Epidermal melanocyte (primary cell): ENCODE data around the gene PXDN.
A peak's percentile ranks its signal among the peaks of the same experiment; 100 is the strongest.

Experiments
- DNase-seq: peaks from one replicate; pipeline ENCODE4 v3.0.0; 2011; ENCODE audit warnings: low spot score; ENCODE audit not compliant: insufficient read length

The PXDN gene

GRCh38 chr2:1664698-1665097, 79.6 kb downstream of the PXDN start:
- DNase-seq: no peak

GRCh38 chr2:1664076-1664605, 80.2 kb downstream of the PXDN start:
- no peak for DNase-seq

- DNase-seq: no peak
Measured at GRCh38 chr2:1663621-1664020, 80.7 kb downstream of the PXDN start.

GRCh38 chr2:1662606-1663180, 81.6 kb downstream of the PXDN start:
- no peak for DNase-seq

GRCh38 chr2:1661891-1662605, 82.3 kb downstream of the PXDN start:
- DNase-seq: no peak

DNA sequence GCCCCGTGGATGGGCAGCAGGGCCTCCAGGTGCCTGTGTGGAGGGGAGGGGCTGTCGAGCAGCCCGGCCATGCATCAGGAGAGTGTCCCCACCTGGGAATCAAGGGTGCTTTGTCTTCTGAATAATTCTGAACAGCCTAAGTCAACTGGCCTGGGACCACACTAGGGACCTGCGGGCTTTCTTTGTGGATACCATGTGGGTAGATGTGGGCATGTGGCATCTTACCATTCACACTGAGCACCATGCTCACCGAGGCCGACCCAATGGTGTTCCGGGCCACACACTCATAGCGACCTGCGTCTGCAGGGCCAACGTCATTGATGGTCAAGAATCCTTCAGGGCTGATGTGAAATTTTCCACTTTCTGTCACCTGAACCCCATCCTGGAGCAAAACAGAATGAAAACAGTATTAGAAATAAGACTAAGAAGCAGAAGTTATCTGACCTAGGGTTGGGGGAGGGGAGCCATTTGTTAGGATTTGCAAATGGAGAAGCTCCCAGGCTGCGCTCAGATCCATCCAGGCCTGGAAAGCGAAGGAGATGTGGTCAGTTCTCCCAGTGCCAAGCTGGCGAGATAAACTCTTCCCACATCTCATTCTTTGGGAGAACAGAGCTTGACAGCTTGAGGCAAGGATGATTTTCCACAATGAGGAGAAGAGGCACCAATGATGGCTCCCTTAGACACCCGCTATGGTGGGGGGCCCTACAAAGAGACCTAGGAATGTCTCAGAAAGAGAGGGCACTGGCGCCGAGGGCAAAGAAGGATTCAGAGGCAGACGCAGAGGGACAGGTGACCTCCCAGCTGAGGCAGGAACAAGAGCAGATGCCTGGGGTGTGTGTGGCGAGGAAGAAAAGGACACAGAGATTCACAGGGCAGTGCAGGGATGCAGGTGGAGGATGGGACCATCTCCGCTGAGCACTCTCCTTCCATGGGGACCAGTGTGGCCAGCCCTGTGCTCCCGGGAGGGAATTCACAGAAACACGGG, 83.4 kb downstream of the PXDN start:
- DNase-seq: no peak

GRCh38 chr2:1659951-1660565, 84.3 kb downstream of the PXDN start:
- DNase-seq: no peak

- DNase-seq: no peak
Measured at GRCh38 chr2:1658394-1659151, 85.7 kb downstream of the PXDN start.

GRCh38 chr2:1656961-1657841, 87.1 kb downstream of the PXDN start:
- DNase-seq: no peak

DNA sequence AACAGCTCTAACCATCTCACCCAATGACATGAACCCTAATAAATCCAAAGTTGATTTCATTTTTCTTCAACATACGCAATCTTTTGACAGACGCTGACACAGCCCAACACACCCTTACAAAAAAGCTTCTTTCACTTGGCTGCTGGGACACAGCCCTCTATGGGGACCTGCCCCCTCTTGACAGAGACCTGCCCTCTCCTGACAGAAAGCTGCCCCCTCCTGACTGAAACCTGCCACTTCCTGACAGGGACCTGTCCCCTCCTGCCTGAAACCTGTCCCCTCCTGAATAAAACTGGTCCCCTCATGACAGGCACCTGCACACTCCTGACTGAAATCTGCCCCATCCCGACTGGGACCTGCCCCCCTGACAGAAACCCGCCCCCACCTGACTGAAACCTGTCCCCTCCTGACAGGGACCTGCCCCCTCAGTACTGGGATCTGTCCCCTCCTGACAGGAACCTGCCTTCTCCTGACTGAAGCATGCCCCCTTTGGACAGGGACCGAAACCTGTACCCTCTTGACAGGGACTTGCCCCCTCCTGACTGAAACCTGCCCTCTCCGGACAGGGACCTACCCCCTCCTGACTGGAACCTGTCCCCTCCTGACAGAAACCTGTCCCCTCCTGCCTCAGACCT, 87.9 kb downstream of the PXDN start:
- DNase-seq: no peak

GRCh38 chr2:1655461-1655860, 88.9 kb downstream of the PXDN start:
- DNase-seq: no peak

- DNase-seq: no peak
Measured at GRCh38 chr2:1654696-1655374, 89.5 kb downstream of the PXDN start.

DNA sequence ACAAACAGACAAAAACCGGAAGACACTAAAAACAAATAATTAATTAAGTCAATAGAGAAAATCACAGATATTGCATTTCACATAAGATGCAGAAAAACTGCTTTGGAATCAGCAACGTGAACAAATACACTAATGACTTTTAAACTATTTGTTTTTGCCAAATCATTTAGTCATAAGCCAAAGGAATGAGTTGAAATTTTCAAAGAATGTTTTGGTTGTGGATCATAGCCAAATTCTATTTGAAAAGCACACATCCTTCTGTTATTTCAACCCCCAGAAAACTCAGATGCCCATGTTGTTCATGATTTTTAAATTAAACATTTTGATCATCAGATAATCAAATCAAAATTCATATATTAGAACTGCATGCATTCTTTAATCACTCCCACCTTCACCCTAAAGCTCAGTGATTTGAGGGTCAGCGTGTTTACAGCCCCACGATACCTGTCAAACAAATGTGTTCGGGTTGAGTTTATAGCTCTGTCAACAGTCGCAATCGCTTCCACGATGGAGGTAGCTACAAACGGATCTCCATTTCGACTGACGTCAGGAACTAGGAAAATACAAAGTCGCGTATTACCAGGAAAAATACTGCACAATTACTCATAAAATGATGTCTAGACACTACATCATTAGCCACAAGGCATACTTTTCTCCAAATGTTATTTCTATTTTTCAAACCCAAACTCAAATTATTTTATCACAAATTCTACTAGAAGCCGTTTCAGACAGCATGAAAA, 90.2 kb downstream of the PXDN start:
- peak; percentile 47 for DNase-seq

DNA sequence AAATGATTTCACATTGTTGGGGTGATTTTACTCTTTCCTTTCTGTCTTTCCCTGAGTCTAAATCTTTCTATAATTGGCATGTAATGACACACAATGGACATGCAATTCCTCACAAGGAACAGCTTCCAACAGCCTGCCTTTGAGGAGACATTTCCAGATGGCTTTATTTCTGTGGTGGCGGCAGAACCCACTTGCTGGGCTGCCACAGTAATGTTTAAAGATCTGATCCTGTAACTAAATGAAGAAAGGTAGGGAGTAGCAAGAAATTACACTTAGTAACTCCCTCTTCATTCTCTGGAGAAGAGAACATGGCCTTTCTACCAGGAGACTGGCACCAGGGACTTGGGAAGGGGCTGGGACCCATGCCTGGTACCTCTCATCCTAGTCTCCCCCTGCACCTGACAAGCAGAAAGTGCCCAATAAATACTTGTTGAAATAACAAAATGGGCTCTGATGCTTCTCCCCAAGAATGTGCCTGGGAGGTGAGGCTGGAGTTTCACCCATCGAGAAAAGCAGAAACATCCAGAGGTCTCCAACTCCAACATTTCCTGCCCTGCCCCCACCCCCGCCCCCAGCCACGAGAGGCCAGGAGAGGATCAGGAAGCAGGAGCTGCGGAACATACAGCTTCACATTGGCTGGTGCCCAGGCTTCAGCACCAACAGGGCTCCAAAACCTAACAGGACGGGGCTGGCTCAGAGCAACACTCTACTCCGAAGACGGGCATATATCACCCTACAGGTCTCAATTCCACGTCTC, 92.1 kb downstream of the PXDN start:
- DNase-seq: no peak

- DNase-seq: no peak
Measured at GRCh38 chr2:1651121-1652033, 92.9 kb downstream of the PXDN start.
